Activated CD8-positive, alpha-beta memory T cell treated with anti-CD3 and anti-CD28 coated beads for 36 hours (primary cell): ENCODE data around the gene TM4SF18. TPM values are rescaled to one million over a fixed set of nuclear protein-coding genes. Genes with fewer than 3 reads are reported as not detected.
"Not testable (repeated sequence)": the region's sequence is repeated elsewhere in the genome, so short reads cannot be mapped to it uniquely, and the experiment has no call there.

Source experiments
- CTCF ChIA-PET: fragments of 350-600 bp; sonication (Branson Sonifier 250); formaldehyde crosslinking; loops from one replicate; lab custom pipeline; 2021; ENCODE audit warnings: antibody characterized with exemption; lab: Charles Lee
- POLR2A ChIA-PET: fragments of 350-600 bp; sonication (Branson Sonifier 250); formaldehyde crosslinking; loops from one replicate; lab custom pipeline; 2021; ENCODE audit warnings: antibody characterized with exemption; lab: Charles Lee
- total RNA-seq, 2 experiments: library from RNA; stranded (reverse); gene quantifications; one replicate each; pipeline ENCODE4 v1.2.3, GENCODE V29; 2021

The TM4SF18 gene
- total RNA-seq, 2 experiments from 2014 or later = not detected

DNA sequence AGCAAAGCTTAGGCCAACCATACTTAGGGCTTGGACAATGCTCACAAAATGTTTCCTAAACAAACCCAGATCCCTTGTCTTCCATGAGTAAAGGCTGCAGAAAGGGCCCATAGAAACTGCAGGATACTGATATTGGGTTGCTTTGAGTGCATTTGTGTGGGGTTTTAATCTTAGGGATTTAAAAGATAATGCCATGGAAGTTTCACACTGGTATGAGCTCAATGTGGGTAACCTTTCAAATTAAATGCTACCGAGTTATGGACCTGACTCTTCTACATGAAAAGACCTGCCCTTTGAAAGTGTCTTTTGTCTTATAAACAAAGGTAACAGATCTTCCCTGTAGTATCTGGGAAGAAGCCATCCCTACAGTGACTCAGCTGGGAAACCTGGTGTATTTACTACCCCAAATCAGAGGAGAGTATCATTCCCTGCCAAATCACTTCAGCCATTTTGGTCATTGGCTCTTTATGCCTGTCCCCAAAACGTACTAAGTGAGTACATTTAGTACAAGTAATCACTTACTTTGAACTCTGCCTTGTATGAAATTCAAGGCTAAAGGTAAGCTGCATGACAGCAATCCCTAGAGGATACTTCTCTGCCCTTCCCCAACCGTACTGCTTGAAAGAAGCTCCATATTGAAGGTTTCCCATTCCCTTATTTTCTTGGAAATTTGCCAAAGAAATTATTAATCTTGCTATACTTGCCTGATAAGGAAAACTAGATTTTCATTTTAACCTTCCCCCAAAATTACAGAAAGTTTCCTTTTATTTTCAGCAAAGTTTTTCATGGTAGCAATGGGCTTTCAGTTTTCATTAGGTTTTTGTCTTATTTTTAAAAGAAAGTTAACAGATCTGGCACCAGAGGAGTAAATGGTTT lies 36.8 kb upstream of the TM4SF18 start:
- CTCF ChIA-PET = no interaction called here
- POLR2A ChIA-PET = no interaction called here

DNA sequence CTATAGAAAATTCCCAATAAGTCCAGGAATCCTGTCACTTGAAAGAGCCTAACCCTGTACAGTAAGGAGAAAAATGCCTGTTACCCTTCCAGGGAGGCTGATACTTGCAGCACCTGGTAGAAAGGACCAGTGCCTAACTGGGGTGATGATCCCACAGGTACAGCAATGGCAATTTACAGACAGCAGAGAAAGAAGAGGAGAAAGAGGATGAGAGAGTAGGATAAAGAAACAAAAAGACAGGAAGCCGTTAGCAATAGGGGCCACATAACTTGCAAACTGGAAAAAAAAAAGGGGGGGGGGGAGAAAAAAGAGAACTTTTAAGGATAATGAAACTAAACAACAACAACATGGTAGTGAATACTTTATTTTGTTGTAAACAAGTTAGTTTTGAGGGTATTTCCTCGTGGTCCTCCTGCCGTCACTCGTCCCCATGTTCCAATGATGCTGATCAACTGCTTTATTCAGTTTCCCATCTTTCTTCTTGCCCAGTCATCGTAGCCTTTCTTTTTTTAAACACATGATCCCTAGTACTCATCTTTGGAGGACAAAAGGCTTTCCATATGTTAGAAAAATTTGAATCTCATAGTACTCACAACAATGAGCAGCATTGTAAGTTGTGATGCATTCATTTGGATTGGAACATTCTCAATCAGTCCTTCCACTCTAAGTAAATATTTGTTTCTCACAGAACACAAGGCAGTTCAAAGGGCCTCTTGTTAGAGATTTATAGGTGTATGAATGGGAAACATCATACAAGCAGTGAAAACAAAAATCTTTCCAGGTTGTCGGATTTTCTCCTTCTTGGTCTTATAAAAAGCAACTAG lies 35.5 kb upstream of the TM4SF18 start:
- ChIA-PET POLR2A (no interaction called here), CTCF (no interaction called here)

DNA sequence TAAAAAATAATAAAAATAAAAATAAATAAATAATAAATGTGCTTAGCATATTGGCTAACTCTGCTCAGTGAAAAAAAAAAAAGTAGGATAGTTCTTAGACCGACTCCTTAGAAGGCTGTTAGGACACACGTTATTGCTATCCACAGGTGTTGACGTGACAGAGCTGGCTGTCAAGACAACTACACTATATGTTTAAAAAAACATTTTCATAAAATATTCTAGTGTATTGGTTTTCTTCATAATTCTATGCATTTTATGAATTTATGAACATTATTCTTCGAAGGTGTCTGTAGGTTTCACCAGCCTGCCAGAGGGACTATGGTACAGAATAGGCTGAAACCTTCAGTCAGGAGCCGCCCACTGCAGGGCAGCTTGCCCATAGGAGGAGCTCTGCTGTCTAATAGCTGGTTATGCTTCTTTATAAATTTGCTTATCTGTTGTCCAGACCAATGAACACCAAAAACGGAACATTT lies 34.8 kb upstream of the TM4SF18 start:
- CTCF ChIA-PET = no interaction called here
- POLR2A ChIA-PET = no interaction called here

DNA sequence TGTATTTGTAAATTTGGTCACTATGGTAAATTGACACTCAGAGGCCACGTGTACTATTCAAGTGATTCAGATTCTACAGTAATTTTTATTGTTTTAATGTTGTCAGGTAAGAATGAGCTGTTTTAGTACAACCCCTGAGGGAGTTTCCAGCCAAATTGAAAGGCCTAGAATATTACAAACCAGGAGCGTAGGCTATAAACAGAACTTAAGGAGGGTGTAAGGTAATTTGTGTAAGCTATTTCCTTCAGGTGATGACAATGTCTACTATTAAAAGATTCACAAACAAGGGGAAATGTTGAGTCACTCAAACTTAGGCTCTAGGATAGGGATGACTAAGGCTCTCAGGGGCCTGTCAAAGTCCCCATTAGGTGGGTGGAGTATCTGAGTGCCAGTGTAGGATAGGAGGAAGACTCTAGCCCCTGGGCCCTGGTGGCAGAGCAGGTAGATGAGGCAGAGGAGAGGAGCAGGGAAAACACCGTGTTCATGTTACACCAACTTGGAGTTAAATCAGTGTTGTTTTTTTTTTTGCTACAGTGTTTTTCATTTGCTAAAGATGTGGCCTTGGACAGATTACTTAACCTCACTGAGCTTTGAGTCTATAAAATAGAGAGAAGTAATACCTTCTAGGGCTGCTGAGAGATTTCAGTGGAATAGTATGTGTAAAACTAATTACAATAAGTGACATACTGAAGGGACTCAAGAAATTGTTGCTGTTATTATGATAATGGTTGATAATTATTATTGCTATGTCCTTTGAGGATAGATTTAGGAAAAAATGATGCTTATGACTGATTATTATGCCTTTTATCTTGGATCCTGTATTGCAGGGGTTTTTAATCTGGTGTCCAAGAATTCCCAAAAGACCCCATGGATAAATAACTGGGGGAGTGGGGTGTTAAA lies 33.8 kb upstream of the TM4SF18 start:
- CTCF ChIA-PET = interaction anchor here (0.6 kb wide), 1 partner anchor 293 kb away, joined by 3 read pairs; no protein-coding TSS in a partner anchor
- POLR2A ChIA-PET = no interaction called here

DNA sequence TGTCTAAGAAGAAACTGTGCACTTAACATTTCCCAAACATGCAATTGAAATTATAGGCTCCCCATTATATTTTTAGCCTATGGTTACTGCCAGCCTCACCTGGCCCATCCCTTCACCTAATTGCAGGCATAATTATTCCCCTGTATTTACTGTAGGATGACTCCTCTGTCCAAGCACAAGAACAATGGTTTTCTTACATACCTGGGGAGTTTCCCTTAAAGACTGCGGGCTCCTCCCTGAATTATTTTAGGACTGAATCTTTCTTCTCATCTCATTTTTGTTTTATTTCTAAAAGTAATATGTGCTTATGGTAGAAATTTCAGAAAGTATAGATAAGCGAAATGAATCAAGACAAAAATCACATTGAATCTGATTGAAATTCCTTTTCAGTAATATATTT lies 32.6 kb upstream of the TM4SF18 start:
- CTCF ChIA-PET = no interaction called here
- POLR2A ChIA-PET = no interaction called here

DNA sequence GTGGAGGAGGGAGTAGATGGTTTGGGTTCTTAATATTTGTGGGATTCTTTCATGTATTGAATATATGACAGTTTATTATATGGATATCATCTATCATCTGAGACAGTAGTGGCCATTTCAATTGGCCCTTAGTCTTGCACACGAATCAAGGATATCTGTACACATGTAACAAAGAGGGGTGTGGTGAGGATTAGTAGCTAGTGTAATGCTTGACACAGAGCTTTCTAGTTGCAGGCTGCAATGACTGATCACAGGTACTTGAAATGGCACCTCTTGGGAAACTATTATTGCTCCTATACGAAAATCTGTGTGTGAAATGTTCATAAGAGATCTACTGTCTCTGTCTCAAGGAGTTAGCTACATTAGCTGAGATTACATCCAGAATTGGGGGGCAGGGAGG lies 31.2 kb upstream of the TM4SF18 start:
- CTCF ChIA-PET = no interaction called here
- POLR2A ChIA-PET = no interaction called here

DNA sequence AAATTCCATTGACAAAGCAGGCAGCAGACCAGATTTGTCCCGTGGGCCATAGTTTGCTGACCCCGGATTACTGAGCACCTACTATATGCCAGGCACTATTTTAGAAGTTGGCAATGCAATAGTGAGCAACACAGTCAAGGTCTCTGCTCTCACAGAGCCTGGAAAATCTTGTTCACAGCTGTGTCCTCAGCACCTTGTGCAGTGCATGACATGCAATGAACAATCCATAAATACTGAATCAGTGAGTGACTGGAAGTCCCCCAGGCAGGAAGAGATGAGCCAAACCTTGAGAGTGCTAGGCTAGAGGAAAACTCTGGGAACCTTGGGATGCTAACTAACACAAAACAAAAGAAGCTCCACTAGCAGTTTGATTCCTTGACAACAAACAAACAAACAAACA lies 29.6 kb upstream of the TM4SF18 start:
- POLR2A ChIA-PET = no interaction called here
- CTCF ChIA-PET = interaction anchor here (2.3 kb wide), 1 partner anchor 10 kb away, joined by 6 read pairs; no protein-coding TSS in a partner anchor

DNA sequence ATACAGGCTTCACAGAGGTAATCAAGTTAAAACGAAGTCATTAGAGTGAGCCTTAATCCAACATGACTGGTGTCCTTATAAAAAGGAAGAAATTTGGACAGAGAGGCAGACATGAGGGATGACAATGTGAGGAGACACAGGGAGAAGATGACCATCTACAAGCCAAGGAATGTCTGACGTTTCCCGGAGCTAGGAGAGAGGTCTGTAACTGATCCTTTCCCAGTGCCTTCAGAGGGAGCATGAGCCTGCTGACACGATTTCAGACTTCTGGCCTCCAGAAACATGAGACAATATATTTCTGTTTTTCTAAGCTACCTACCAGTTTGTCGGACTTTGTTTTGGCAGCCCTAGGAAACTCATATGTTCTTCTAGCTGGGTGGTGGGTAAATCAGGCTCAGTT lies 28.9 kb upstream of the TM4SF18 start:
- CTCF ChIA-PET = interaction anchor here (2.3 kb wide), 1 partner anchor 9 kb away, joined by 6 read pairs; no protein-coding TSS in a partner anchor
- POLR2A ChIA-PET = no interaction called here

DNA sequence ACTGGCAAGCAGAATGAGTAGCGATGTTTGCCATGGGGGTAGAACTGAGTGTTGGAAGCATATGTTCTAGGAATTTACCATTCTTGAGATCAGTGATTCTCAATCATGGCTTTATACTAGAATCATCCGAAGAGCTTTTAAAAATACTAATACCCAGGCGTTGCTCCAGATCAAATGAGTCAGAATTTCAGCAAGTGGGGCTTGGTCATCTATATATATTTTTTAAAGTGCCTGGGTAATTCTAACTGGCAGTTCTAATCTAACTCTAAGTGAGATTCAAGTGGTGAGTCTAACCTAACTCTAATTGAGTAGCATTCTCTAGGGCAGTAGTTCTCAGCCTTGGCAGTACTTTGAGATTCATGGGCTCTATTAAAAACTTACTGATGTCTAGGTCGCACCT lies 23.2 kb upstream of the TM4SF18 start:
- ChIA-PET CTCF (no interaction called here), POLR2A (no interaction called here)

DNA sequence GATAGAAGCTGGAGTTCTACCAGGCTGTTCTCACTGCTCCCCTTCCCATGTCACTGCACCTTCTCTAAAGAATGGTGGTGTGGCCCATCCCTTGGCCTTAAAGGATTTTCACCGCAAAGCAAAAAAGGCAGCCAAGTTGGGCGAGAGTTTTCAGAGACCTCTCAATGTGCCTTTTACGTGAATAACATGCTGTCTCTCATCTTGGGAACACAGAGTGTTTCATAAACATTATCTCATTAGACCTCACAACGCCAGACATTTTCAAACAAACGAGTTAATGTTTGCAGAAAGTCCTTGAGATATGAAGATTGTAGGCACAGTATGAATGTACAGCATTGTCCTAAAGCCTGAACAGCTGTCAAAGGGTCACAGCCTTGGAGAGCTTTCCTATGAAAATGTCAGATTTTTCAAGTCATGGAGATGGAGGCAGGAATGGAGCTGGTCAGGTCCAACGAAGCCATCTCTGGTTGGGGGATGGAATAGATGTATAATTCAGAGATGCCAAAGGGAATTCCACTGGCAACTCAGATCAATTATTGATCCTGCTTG lies 22.7 kb upstream of the TM4SF18 start:
- ChIA-PET POLR2A (no interaction called here), CTCF (no interaction called here)

DNA sequence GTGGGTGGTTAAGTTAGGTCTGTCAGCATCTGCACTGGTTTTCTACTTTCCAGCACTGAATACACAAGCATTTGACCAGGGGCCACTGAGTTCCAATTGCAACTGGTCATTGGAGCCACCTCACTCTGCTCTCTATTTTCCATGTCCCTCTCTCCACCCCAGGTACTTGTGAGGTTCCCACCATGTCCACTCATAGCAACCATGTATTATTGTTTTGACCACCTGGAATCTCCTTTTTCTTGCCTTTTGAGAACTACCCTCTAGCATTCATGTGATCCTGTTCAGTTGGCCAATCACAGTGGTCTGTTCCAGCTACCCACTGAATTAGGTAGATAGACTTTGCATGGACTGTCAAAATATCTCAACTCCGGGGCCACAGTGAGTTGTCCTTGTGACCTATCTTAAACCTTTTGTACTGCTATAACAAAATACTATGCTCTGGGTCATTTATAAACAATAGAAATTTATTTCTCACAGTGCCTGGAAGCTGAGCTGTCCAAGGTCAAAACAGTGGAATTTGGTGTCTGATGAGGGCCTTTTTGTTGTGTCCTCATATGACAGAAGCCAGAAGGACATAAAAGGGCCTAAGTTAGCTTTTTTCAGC lies 20.2 kb upstream of the TM4SF18 start:
- POLR2A ChIA-PET = no interaction called here
- CTCF ChIA-PET = interaction anchor here (1.6 kb wide), 1 partner anchor 8 kb away, joined by 6 read pairs; no protein-coding TSS in a partner anchor

DNA sequence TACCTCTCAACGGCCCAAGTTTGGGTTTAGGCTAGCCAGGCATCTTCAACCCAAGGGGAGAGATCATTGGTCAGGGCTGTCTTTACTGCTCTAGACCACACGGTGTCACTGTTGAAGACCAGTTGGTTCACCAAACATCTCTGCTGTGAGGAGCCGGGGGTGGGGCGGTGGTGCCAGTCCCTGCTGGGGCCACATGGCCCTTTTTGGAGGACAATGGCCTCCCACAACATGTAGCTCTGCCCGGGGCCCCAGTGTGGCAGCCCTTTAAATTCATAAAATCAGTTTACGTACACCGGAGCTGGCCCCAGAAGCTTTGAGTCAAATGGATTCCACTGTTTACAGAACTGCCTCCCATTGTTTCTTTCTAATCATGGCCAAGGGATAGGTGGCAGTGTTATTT lies 19.1 kb upstream of the TM4SF18 start:
- POLR2A ChIA-PET = no interaction called here
- CTCF ChIA-PET = interaction anchor here (1.6 kb wide), 1 partner anchor 10 kb away, joined by 6 read pairs; no protein-coding TSS in a partner anchor

DNA sequence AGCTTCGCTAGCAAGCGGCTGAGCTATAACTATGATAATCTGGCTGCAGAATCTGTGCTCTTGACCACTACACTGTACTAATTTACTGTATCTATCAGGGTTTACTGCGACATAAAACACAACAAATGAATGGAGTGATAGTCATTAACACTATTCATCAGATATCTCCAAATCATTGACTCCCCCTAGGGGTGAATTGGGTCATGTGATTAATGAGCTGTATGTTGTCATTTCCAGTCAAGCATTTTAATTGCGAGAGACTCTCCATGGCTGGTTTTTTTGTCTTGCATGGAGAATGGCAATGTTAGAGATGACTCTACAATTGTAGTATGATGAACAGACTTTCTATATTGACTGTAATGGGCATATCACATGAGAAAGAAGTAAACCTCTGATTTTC lies 10.5 kb upstream of the TM4SF18 start:
- CTCF ChIA-PET = no interaction called here

DNA sequence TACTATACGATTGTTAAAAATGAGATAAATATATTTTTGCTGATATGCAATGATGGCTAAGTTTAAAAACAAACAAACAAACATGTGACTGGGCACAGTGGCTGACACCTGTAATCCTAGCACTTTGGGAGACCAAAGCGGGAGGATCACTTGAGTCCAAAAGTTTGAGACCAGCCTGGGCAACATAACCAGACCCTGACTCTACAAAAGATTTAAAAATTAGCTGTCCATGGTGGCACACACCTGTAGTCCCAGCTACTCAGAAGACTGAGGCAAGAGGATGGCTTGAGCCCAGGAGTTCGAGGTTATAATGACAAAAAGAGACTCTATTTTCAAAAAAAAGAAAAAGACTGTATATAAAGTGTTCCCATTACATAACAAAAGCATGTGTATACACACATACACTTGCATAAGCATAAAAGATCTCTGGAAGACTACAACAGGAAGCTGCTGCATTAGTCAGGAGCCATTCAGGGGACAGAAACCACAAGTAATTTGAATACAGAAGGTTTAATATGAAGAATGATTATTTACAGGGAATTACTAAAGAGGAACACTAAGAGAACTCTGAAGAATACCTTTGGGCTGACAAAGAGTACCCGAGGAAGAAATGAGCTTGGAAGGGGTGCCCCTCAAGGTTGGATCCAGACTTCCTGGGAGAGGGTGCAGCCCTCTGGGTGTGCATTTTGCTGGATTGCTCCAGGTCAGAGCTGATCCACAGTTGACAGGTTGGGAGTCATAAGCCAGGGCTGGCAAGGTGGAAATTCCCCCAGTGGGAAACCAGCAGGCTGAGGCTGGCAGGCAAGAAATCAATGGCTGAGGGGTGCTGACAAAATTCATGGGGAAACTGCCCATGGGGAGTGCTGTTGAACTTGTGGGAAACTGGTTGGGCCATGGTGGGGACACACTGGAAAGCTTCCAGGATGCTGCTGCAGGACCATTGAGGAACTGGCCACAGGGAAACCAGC lies 9.3 kb upstream of the TM4SF18 start:
- CTCF ChIA-PET = no interaction called here
- POLR2A ChIA-PET = no interaction called here

More for the DNA sequence above, 10.5 kb upstream of the TM4SF18 start:
- POLR2A ChIA-PET = no interaction called here

DNA sequence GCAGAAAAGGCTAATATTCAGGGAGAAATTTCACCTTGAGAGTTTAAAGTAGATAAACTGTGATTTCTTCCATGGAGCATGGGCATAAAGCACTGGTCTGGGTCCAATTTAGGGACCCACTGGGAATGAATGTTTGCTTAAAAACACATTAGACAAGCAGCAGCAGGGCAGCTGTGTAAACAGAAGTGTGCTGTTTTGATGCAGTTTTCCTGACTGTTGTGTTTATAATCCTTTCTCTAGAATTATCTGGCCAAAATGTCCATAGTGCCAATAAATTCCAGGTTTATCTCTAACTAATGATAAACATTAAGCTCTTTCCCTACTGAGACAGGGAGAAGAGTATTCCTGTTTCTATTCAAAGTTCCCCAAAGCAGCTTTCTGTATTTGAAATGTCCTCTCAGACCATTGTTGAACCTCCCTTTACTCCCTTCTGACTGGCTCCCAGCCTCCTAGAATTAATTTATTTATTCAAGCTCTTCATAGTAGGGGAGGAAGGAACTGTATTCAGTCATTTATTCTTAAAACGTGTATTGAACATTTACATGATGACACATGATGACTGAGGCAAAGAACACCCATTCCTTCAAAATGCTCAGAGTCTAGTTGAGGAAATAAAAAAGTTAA lies 7.0 kb upstream of the TM4SF18 start:
- CTCF ChIA-PET = no interaction called here

DNA sequence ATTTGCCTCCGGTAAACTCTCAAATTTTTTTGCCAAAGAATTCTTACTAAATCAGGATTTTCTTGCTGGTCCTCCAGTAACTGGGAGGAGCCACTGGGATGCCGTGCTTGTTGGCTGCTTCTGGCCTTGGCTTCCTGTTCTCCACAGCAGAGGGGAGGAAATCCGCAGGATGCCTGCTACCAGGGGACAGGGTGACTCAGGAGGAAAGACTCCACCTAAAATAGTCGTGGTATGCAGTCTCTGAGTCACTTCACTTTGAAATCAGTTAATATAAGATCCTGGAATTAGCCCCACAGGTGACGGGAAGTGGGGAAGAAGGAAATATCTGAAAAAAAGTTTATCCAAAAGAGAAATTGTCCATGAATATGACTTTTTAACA lies 6.5 kb upstream of the TM4SF18 start:
- ChIA-PET POLR2A (no interaction called here), CTCF (no interaction called here)

More for the DNA sequence above, 7.0 kb upstream of the TM4SF18 start:
- POLR2A ChIA-PET = no interaction called here

DNA sequence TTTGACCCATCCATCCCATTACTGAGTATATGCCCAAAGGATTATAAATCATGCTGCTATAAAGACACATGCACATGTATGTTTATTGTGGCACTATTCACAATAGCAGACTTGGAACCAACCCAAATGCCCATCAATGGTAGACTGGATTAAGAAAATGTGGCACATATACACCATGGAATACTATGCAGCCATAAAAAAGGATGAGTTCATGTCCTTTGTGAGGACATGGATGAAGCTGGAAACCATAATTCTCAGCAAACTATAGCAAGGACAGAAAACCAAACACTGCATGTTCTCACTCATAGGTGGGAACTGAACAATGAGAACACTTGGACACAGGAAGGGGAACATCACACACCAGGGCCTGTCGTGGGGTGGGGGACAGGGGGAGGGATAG lies 4.0 kb upstream of the TM4SF18 start:
- CTCF ChIA-PET, POLR2A ChIA-PET: not testable (repeated sequence)
